ENCODE results near the gene ST6GALNAC1. TPM values are rescaled to one million over a fixed set of nuclear protein-coding genes. Genes with fewer than 3 reads are reported as not detected.

The ST6GALNAC1 gene
- total and polyA plus RNA-seq, 10 of the 15 experiments (the other 5 are each of a cell fraction or from before 2014, with no cell fraction given) = 0.08 TPM; not detected in 9

GRCh38 chr17:76667786-76668453 is 24.4 kb upstream of the ST6GALNAC1 start:
- Histone ChIP-seq H4K20me1 (ENCODE audit: control insufficient read depth, insufficient read depth) (no peaks in the 10 kb centered on the region), H3K4me2 (ENCODE audit: control insufficient read depth, insufficient read depth) (no peak overlapping the region), H3K9me3 (replicated peaks; ENCODE audit: control insufficient read depth, insufficient read depth, low read length) (no peaks in the 10 kb centered on the region; the same call in 2 of the 3 replicates), H3K36me3 (ENCODE audit: control insufficient read depth in 2 of 2, insufficient read depth in 2 of 2, low read length in 1 of 2) (no peaks in the 10 kb centered on the region), H3K79me2 (ENCODE audit: control insufficient read depth, insufficient read depth, low read length) (no peaks in the 10 kb centered on the region), H3K4me1 (ENCODE audit: control insufficient read depth, insufficient read depth, low read length) (peaks cover 5% of the 10 kb centered on the region), H3K27ac (ENCODE audit: control insufficient read depth, insufficient read depth) (no peak overlapping the region), H3K9ac (ENCODE audit: control insufficient read depth, insufficient read depth, low read length) (no peak overlapping the region), H3K4me3 (no peak overlapping the region), H2AFZ (ENCODE audit: control insufficient read depth, low read depth, low read length) (no peak overlapping the region), H3K27me3 (replicated peaks in 1 of 2; ENCODE audit: control insufficient read depth in 2 of 2, insufficient read depth in 2 of 2, low read length in 1 of 2) (no peaks in the 10 kb centered on the region; a peak in 1 of 4 replicates)
- no TSS peak for BruUV-seq (replicated peaks)
- intact Hi-C loops (cut with micrococcal nuclease; ENCODE audit: unreplicated experiment) (no loop called here), in situ Hi-C loops (cut with MboI) (no loop called here)
- SMC1A ChIA-PET (ENCODE audit: uncharacterized antibody, unreplicated experiment) = no interaction called here
- RAD21 ChIA-PET (ENCODE audit: unreplicated experiment) = no interaction called here
- POLR2A ChIA-PET = interaction anchor here (0.6 kb wide), 1 partner anchor 243 kb away, joined by 6 read pairs; no protein-coding TSS in a partner anchor
- FAIRE-seq (no peak), ATAC-seq (no peak), DNase-seq (ENCODE audit: low read depth, low spot score) (no peak)
- CTCF ChIA-PET = interaction anchor here (0.8 kb wide), 1 partner anchor 44 kb away, joined by 4 read pairs; no protein-coding TSS in a partner anchor
- WGBS (ENCODE audit: insufficient coverage, insufficient replicate concordance, low lambda C conversion rate, missing lambda C conversion rate) = 30% methylated on average over 14 of the region's 14 CpGs
- TF ChIP-seq REST (IDR thresholded peaks at IDR 0.05; ENCODE audit: low read depth, low read length) = no peak
- TF ChIP-seq E4F1 (IDR thresholded peaks at IDR 0.05; ENCODE audit: borderline replicate concordance, partially characterized antibody) = no peak
- no peak for TF ChIP-seq BCLAF1 (IDR thresholded peaks at IDR 0.05)
- TF ChIP-seq POU2F2 (IDR thresholded peaks at IDR 0.05; ENCODE audit: borderline replicate concordance, low read depth, low read length) = no peak
- no peak for TF ChIP-seq TAF1 (IDR thresholded peaks at IDR 0.05; ENCODE audit: borderline replicate concordance, low read depth, low read length)
- no peak for TF ChIP-seq RELA (IDR thresholded peaks at IDR 0.05; ENCODE audit: borderline replicate concordance, partially characterized antibody)
- TF ChIP-seq PBX3 (IDR thresholded peaks at IDR 0.05; ENCODE audit: insufficient replicate concordance, low read depth, low read length) = no peak
- no peak for TF ChIP-seq BMI1 (IDR thresholded peaks at IDR 0.05; ENCODE audit: borderline replicate concordance)
- TF ChIP-seq IRF5 (IDR thresholded peaks at IDR 0.05; ENCODE audit: borderline replicate concordance) = no peak
- TF ChIP-seq BRCA1 (IDR thresholded peaks at IDR 0.05; ENCODE audit: low read depth, low read length) = no peak
- TF ChIP-seq PAX5 (IDR thresholded peaks at IDR 0.05; ENCODE audit: borderline replicate concordance, low read depth, low read length) = no peak
